ENCODE measurements around the gene DNER.

The DNER gene

DNA sequence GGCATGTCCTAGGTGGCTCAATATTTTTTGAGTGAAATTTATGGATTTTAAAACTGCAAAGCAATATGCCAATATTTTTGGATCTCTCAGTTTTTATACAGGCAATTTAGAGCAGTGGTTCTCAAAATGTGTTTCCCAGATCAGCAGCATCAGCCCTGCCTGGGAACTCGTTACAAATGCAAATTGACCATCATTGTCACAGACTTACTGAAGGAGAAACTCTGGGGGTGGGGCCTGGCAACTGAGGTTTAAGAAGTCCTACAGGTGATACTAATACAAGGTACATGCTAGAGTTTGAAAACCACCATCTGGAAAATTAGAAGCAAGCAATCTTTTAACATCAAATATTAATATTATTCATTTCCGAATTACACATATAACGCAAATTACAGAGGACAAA lies 227.7 kb downstream of the DNER start:
- DNase-seq: no peak

DNA sequence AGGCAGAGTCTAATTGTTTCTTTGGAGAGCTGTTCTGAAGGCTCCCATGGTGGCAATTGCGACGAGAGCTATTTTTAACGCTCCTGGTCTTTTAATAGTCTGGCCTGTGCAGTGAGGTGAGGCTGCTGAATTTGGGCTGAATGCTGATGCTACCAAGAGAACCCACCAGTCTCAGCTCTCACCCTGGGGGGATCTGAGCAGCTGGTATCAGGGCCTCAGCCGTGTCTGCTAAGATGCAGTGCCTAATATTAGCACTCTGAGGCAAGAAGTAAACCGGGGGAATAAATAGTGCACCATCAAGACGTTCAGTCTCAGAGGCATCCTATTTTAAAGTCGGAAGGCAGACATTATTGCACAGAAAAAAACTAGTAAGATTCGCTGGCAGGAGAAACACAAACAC lies 228.5 kb downstream of the DNER start:
- DNase-seq: no peak

DNA sequence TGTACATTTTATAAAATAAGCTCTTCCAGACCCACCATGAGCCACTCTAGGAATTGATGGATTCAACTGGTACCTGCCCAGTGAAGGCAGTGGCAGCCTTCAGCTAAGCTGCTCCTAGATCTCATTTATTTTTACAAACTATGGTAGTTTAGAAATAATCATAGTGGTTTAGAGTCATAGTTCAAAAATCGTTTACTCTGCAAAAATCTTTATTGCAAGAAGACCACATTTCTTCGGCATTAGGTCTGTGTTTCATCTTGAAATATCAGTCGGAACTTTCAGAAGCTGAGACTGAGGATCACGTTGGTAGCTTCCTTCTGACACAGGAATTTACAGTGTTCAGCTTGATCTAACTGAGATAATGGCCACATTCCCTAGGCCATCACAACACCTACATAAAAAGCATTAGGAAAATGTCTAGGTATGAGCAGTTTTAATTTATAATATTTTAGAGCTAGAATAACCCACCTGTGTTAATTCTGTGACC lies 237.0 kb downstream of the DNER start:
- no peak for DNase-seq

DNA sequence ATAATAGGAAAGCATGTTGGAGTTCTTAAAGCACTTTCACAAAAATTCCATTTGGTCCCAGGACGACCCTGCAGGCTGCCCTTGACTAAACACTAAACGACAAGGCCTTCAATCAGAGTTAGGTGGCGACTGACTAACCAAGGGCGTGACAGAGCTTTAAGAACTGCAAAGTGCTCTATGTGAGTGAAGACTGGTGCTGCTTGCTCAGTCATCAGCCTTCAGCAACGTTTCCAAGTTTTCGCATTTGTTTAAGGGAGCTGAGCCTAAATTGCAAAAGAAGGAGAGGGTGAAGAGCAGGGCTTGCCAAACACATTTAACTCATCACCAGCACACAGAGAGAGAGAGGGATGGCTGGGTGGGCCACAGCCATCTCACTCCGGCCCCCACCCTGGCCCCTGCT lies 238.6 kb downstream of the DNER start:
- DNase-seq: no peak

DNA sequence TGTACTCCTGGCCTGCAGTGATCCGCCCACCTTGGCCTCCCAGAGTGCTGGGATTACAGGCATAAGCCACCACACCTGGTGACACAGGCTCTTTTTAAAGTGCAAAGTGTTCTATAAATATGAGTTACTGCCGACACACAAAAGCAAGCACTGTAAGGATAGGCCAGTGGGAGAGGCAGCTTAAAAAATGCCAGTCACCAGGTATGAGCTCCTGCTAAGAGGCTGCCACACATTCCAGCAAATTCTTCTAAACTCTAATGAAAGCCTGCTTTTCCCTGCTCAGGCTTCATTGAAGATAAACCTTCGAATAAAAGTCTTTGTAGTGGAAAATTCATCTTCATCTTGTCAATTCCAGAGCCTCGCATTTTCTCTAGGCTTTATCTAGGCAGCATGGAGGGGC lies 240.2 kb downstream of the DNER start:
- DNase-seq: no peak

DNA sequence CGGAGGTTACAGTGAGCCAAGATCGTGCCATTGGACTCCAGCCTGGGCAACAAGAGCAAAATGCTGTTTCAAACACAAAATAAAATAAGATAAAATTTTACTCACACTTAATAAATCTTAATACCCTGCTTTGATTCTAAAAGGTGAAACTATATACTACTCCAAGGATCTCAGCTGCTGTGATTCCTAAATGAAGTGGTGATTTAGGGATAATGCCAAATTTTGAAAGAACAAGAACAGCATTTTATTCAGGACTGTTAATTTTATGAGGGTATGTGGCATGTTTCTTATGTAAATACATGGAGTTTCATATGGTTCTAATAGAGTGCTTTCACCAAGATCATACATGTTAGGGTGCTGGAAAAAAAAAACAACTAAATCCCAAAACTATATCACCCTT lies 243.6 kb downstream of the DNER start:
- no peak for DNase-seq

DNA sequence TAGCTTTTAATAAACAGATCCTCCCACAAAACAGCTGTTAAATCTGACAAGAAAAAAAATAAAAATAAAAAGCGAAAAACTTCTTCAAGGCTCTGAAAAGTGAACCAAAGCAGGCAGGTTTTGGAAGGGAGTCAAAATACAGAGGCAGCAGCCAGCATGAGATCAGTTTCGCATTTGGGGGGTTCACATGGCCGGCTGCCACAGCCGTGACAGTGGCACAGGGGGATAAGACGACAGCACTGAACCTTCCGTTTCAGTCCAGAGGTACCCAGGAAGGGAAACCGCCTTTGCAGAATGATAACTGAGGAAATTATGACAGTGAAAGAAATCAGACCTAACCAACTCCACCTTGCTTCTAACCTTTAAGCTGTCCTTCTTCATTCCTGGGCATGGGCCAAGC lies 246.6 kb downstream of the DNER start:
- DNase-seq: no peak

DNA sequence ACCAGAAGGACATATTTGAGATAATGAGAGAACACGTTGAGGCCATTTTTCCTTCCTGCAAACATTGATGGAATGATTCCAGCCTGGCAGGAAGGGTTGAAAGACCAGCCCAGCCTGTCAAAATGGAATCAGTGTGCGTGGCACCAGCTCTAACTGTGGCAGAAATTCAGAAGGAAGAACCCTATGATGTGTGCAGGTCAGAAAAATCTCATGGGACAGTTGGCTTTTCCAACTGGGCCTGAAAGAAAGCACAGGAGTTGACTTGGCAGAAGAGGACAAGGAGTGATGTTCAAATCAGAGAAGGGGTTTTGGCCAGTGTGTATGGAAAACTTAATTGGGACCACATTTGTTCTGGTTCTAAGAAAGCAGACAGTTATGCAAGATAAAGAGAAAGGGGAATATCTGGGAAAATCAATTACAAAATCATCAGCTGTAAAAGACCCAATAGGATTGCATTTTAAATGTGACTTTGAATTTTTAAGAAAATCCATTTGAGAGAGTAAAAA lies 250.5 kb downstream of the DNER start:
- DNase-seq: no peak

DNA sequence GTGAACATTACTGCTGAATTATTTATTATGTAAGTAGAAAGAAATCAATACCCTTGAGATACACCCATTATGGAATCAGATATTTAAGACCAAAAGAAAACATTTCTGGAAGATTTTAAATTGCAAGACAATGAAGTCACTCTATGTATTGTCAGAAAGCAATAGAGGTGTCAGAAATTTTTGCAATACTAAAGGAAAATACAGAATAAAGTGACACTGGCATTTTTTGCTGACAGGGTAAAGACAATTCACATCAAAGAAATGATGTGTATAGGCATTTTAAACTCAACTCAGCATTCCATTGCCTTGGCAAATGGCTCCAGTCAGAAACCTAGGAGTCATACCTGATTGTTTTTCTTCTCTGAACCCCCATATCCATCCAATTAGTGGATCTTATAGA lies 252.2 kb downstream of the DNER start:
- no peak for DNase-seq

DNA sequence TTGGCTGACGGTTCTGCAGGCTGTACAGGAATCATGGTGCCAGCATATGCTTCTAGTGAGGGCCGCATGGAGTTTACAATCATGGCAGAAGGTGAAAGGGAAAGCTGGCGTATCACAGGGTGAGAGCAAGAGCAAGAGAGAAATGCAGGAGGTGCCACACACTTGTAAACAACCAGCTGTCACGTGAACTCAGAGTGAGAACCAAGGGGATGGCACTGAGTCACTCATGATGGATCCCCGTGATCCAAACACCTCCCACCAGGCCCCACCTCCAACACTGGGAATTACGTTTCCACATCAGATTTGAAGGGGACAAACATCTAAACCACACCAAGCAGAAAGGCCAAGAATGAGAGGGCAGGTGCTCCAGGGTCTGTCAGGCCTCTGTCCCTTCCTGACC lies 258.3 kb downstream of the DNER start:
- DNase-seq: no peak

DNA sequence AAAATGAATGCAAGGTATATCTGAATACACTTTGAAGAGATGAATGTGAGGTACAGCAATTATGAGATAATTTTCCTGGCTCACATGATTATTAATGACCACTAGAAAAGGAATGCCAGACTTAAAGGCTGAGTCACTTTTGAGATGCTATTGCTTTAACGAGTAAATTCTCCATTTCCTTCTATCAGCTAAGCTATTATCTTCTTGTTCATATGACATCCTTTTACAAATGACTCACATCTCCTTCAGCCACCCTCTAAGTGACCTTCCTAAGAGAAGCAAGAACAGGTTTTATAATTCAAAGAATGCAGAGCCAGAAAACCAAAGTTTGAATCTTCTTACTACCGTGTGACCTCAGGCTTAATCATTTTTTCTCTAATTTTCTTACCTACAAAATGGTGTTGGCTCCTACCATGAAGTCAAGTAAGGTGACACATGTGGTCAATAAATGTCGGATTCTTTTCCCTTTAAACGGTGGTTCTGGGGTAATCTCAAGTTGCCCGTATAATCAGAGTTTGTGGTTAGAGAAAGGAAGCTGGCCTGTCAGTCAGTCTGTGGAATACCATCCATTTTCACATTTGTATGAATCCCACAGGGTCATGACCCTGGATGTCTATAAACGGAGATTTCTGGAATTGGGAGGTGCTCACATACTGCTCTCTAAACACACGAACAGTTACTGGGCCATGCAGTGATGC lies 259.3 kb downstream of the DNER start:
- no peak for DNase-seq

DNA sequence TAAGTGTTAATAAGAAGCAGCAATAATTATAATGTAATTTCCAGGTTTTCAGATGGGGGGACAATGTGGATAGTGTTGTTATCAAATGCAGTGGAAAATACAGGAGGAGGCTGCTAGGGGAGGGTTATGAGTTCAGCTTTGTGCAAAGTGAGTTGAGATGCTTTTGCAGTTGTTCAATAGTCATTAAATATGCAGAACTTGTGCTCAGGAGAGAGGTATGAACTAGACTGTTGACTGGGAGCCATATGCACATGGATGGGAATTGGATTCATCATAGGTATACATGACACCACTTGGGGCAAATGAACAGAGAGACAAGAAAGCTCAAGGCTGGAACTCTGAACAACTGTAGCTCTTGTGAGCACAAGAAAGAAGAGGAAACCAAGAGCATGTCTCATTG lies 261.1 kb downstream of the DNER start:
- DNase-seq: no peak

DNA sequence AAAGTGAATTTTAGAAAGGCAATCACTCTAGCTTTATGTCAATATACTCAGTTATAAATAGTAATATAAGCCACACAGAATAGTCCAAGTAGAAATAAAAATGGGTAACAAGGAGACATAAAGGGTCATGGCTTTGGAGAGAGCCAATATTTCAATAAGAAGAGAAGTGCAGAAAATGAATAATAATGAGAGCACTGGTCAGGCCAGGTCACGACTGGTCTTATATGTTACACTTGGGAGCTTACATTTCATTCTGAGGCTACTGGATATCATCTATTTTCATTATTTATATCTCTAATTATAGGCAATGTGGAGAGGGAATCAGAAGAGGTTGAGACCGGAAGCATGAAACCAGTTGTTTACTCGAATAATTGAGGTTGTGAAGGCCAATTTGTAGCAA lies 262.5 kb downstream of the DNER start:
- no peak for DNase-seq

DNA sequence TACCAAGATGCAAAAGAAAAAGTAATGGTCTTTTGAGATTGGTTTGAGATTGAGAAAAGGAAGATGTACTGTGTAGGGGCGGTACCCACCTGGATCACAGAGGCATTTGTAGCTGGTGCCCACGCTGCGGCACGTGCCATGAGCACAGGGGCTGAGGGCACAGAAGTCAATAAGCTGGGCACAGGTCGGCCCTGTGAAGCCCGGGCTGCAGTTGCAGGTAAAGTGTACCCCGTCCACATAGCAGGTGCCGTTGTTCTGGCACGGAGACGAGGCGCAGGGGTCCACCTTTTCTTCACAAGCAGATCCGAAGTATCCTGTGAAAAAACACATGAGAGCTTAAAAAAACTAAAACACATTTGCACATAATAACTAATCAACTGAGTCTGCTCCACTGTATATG lies 267.1 kb downstream of the DNER start:
- no peak for DNase-seq

DNA sequence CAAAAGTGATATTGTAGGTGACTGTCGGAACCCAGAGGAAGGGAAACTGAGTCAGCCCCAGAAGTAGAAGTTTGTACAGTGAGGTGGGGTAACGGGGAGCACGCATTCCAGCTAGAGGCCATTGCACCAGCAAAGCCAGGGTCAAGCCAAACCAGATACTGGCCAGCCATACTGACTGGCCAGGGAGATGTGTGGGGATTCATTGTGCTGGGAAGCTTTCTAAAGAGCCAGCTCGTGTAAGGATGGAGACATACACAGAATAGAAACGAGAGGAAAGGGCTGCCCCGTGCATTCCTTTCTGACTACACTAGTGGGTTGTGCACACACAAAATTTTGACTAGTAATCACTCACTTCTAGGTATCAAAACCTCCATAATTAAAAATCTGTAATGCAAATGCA lies 268.0 kb downstream of the DNER start:
- DNase-seq: no peak

DNA sequence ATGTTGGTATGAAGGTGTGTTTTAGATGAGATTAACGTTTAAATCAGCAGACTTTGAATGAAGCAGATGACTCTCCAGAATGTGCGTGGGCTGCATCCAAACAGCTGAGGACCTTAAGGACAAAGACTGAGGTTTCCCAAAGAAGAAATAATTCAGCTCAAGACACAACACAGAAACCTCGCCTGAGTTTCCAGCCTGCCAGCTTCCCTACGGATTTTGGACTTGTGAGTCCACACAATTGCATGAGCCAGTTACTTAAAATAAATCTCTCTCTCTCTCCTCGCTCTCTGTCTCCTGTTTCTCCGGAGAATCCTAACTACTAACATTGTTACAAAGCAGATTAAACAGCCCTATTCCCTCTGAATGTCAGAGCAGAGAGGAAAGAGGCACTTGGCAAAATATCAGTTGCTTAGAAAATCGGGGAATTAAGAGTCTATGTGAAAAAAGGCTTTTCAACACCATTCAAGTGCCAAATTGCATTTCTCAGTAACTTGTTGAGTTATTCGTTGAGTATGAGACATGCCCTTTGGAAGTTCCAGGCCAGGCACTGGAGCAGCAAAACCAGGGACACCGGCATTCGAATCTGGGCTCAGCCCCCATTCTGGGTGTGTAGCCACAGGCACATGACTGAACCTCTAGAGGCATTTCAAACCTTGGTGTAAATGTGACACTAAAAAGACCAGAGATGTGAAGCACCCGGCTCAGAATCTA lies 268.7 kb downstream of the DNER start:
- no peak for DNase-seq

DNA sequence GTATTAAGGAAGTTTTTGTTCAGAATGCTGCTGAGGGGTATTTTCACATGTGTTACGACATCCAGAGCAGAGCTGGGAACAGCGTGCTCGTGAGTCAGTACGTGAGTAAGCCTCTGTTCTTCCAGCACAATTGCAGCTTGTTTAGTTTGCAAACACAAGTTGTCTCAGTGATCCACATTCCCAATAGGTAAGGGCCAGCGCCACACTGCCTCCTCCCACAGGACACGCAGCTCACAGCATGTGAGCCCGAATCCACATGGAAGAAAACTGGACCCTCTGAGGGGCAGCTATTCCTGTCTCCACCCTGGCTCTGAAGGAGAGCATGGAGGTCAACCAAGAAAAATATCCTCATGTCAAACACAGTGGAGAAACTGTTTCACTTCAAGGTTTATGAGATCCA lies 269.3 kb downstream of the DNER start:
- DNase-seq: peak; percentile 58 to 78

DNA sequence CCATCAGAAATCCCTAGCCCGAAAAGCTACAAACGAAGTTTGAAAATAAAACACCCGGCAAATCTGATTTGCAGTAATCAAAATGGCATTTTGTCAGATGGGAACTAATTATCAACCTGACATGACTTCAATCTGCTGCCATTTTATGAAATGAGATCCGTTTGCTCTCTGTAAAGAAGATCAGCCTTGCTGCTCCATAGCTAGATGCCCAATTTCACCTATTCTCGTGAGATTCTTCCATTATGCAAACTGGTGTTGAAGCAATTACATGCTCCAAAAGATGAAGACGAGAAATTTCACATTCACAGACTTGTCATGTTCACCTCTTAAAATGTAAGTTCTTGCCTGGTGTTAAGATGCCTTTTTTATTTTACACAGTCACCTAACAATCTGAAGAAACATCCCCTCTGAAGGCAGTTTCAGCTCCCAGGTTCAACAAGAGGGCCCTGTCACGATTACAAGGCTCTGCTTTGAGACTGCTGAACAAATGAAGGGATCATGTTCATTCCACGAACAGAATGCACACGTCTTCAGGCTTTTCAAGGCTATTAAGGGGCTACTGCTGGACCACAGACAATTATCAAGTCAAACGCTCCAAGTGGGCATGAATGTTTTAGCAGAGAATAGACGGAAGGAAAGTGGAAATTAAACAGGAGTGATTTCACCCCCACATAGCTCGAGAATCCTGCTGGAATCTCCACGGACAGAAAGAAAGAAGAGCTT lies 270.6 kb downstream of the DNER start:
- no peak for DNase-seq

DNA sequence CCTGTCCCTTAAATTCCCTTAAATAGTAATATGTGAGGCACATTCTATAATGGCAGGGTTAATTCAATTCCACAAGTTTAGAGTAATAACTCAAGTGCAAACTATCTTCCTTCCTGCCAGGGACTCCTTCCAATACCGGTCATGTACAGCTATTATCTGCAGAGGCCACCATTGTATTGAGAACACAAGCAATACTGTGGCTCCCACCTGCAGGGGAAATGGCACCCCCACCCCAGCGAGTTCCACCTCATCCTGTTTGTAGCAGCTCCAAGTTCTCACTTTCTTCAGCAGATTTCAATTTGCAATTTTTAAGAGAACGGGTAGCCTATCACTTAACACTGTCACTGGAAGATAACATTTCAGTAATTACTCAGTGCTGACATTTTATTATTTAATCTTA lies 271.2 kb downstream of the DNER start:
- DNase-seq: no peak

DNA sequence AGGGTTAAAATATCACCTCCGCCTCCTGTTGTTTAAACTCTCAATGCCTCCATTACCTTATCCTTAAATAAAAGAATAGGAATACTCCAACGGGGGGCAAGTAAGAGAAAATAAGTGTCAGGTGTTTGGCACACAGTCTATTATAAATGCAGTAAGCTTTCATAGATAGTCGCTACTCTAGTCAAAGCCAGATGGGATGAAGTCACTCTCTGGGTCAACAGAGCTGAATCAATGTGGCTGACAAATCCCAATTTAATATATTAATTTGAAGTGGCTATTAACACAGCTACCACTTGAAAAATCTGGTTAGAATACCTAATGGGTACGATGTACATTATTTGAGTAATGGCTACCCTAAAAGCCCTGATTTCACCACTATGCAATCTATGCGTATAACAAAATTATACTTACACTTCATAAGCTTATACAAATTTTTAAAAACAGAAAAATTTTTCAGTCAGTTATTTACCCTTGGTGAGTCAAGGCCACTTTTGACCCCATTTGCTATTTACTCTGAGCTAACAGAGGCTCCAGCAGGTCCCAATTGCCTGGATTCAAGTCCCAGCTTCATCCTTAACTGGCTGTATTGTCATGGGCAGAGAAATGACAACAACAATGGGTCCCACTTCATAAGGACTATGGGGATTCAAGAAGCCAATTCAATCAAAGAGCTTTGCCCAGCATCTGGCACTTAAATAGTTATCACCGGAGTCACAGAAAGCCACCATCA lies 275.8 kb downstream of the DNER start:
- no peak for DNase-seq

DNA sequence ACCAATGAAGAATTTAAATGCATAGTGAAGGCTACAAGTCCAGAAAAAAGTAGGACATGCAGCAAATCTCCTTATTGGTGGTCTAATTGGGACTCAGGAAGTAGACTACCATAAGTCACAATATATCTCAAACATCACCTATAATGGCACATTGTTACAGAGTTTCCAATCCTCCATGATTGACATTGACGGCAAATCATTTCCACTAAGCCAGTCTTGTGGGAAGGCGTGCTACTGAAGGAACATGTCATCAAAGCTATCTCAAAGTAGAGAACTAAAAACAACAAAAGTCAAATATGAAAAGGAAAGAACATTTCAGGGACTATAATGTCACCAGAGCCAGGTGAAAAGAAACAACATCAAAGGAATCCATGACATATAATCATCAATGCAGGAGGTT lies 276.9 kb downstream of the DNER start:
- DNase-seq: no peak

DNA sequence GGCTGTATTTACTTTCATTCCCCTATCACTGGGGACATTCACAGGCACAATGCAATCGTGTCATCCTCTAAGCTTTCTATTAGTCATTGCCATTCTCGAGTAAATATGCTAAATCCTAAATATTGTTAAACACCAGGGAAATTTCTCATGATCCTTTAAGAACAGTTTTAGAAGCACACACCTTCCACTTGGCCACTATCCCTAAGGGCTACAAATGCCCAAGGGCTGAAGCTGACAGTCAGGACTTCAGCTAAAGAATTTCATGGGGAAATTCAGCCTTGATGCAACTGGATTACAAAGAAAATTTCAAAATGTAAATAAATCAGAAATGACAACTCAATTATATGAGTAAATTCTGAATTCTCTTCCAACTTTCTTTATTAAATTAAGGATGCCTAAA lies 280.2 kb downstream of the DNER start:
- no peak for DNase-seq

DNA sequence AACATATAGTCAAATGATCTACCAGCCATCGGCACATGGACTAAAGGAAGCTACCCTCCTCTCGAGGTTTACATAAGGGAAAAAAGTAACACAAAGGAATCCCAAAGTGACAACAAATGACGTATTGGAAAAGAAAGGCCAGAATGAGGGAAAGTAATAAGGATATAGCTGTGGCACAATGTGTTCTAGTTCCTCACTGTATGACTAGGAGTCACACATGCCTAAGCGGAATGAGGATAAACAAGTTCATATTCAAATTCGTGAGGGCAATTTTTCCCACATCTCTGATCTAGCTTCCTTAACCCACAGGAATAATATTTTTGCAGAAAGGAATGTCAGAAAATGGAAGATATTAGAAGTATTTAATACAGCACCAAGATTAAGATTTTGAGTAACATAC lies 281.0 kb downstream of the DNER start:
- no peak for DNase-seq
